ENCODE results near the gene LRRC43.

The LRRC43 gene

GRCh38 chr12:122227341-122227740 is 44.4 kb downstream of the LRRC43 start:
- peak; percentile 75 for DNase-seq

- DNase-seq, result no peak
These were observed 45.2 kb downstream of the LRRC43 start for GRCh38 chr12:122228092-122228491.

GRCh38 chr12:122230798-122231197 is 47.9 kb downstream of the LRRC43 start:
- no peak for DNase-seq

GRCh38 chr12:122232691-122233090 is 49.8 kb downstream of the LRRC43 start:
- no peak for DNase-seq

- no peak for DNase-seq
These were observed 52.8 kb downstream of the LRRC43 start for GRCh38 chr12:122235741-122236140.

GRCh38 chr12:122238861-122239260 is 55.9 kb downstream of the LRRC43 start:
- DNase-seq, result no peak

- DNase-seq, result no peak
These were observed 61.0 kb downstream of the LRRC43 start for GRCh38 chr12:122243965-122244364.

- DNase-seq, result no peak
These were observed 61.8 kb downstream of the LRRC43 start for GRCh38 chr12:122244565-122245371.

- no peak for DNase-seq
These were observed 62.6 kb downstream of the LRRC43 start for GRCh38 chr12:122245553-122245952.

GRCh38 chr12:122250047-122250446 is 67.1 kb downstream of the LRRC43 start:
- DNase-seq, result no peak

- no peak for DNase-seq
These were observed 67.6 kb downstream of the LRRC43 start for GRCh38 chr12:122250536-122250935.
